Measurements from ENCODE around the gene CFAP299.

DNA sequence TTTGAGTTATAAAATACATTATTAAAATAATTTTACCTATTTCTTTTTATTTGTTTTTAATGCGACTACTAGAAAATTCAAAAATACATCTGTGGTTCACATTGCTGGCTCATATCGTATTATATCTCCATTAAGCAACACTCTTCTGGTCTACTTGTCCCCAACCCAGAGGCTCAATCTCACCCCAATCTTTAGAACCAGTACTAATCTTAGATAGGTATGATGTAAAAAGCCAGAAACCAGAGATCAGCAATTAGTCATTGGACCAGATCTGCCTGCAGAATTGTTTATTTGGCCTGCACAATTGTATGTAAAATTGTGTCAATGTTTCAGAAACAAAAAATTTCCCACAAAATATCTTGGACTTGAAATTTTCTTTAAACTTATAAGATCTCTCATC lies 539.4 kb downstream of the CFAP299 start:
- TF ChIP-seq, protein P1, sequence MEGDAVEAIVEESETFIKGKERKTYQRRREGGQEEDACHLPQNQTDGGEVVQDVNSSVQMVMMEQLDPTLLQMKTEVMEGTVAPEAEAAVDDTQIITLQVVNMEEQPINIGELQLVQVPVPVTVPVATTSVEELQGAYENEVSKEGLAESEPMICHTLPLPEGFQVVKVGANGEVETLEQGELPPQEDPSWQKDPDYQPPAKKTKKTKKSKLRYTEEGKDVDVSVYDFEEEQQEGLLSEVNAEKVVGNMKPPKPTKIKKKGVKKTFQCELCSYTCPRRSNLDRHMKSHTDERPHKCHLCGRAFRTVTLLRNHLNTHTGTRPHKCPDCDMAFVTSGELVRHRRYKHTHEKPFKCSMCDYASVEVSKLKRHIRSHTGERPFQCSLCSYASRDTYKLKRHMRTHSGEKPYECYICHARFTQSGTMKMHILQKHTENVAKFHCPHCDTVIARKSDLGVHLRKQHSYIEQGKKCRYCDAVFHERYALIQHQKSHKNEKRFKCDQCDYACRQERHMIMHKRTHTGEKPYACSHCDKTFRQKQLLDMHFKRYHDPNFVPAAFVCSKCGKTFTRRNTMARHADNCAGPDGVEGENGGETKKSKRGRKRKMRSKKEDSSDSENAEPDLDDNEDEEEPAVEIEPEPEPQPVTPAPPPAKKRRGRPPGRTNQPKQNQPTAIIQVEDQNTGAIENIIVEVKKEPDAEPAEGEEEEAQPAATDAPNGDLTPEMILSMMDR (conservative IDR thresholded peaks at IDR 0.05; ENCODE audit: low read depth, low read length) = no peak
- TF ChIP-seq EZH2 (IDR thresholded peaks at IDR 0.05; ENCODE audit: borderline replicate concordance, low read depth, low read length, poor library complexity, severe bottlenecking) = no peak
